GM12891 (cell line): ENCODE data around the gene TRPM3.

Experiments
- POLR2A ChIP-seq: IDR thresholded peaks from 2 replicates; pipeline ENCODE4 v1.6.1; 2011; ENCODE audit warnings: low read depth, low read length, control low read depth
- POLR2AphosphoS5 ChIP-seq: IDR thresholded peaks from 2 replicates; pipeline ENCODE4 v1.6.1; 2011; ENCODE audit warnings: low read depth, low read length, control low read depth
- TAF1 ChIP-seq: IDR thresholded peaks from 2 replicates; pipeline ENCODE4 v1.6.1; 2011; ENCODE audit warnings: low read depth, low read length, control low read depth

DNA sequence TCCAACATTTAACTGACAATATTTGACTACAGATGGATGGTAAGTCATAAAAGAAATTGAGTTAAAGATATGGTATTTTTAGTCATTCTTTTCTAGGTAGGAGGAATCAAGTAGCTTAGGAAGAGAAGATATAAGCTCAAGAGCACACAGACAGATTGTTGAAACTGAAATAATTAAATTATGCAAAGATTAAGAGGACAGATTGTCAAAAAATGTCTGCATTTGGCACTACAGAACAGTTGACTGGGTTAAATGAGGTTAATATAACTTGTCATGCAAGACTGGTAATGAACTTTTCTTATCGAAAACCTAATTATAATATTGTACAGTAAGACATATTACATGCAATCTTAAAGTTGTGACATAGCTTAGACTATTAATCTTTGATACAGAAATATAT lies 36.3 kb upstream of the TRPM3 start:
- no peak for TF ChIP-seq POLR2AphosphoS5
- TF ChIP-seq POLR2A = no peak
- no peak for TF ChIP-seq TAF1
